ENCODE data around the gene LANCL2.

Gene LANCL2

GRCh38 chr7:55427342-55427741 is 62.2 kb downstream of the LANCL2 start:
- no peak for TF ChIP-seq CTCF (IDR thresholded peaks at IDR 0.05; ENCODE audit: insufficient read depth, low read depth, low read length, missing control alignments)
- no peak overlapping the region for H3K4me3 ChIP-seq (ENCODE audit: low read depth, low read length)
- no peak for DNase-seq (ENCODE audit: low read depth)

GRCh38 chr7:55427800-55428199 is 62.7 kb downstream of the LANCL2 start:
- no peak for DNase-seq (ENCODE audit: low read depth)
- no peak for TF ChIP-seq CTCF (IDR thresholded peaks at IDR 0.05; ENCODE audit: insufficient read depth, low read depth, low read length, missing control alignments)
- no peak overlapping the region for H3K4me3 ChIP-seq (ENCODE audit: low read depth, low read length)

GRCh38 chr7:55429835-55430499 is 64.8 kb downstream of the LANCL2 start:
- no peak for TF ChIP-seq CTCF (IDR thresholded peaks at IDR 0.05; ENCODE audit: insufficient read depth, low read depth, low read length, missing control alignments)
- DNase-seq (ENCODE audit: low read depth): no peak
- no peak overlapping the region for H3K4me3 ChIP-seq (ENCODE audit: low read depth, low read length)

GRCh38 chr7:55431898-55432297 is 66.8 kb downstream of the LANCL2 start:
- TF ChIP-seq CTCF (IDR thresholded peaks at IDR 0.05; ENCODE audit: insufficient read depth, low read depth, low read length, missing control alignments): no peak
- no peak overlapping the region for H3K4me3 ChIP-seq (ENCODE audit: low read depth, low read length)
- DNase-seq (ENCODE audit: low read depth): no peak

- no peak overlapping the region for H3K4me3 ChIP-seq (ENCODE audit: low read depth, low read length)
- TF ChIP-seq CTCF (IDR thresholded peaks at IDR 0.05; ENCODE audit: insufficient read depth, low read depth, low read length, missing control alignments): no peak
- no peak for DNase-seq (ENCODE audit: low read depth)
Observed at GRCh38 chr7:55432506-55432905, 67.4 kb downstream of the LANCL2 start.

GRCh38 chr7:55432939-55433784 is 68.0 kb downstream of the LANCL2 start:
- TF ChIP-seq CTCF (IDR thresholded peaks at IDR 0.05; ENCODE audit: insufficient read depth, low read depth, low read length, missing control alignments): peak; percentile 44
- peak; percentile 65 for DNase-seq (ENCODE audit: low read depth)
- H3K4me3 ChIP-seq (ENCODE audit: low read depth, low read length): no peak overlapping the region

All from GM12865 (cell line).